Central memory CD4-positive, alpha-beta T cell (primary cell): ENCODE data around the gene ACTN3.
A peak's percentile ranks its signal among the peaks of the same experiment; 100 is the strongest.
"Not testable (repeated sequence)": the region's sequence is repeated elsewhere in the genome, so short reads cannot be mapped to it uniquely, and the experiment has no call there.

Experiments used
- DNase-seq: peaks from one replicate; pipeline ENCODE4 v3.0.0; 2022

Gene ACTN3

DNA sequence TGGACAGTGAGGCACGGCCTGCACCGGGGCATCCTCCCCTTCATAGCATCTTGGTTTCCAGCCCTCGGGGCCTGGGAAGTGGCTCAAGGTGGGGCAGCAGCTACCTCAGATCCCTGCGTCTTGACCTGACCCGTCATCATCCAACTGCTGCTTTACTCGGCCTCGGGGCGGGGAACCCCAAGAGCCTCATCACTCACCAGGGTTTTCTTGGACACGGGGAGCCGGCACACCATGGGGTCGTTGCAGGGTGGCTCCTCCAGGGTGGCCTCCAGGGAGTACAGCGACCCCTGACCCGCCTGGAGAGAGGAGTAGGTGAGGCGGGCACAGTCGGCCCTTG lies 21.1 kb downstream of the ACTN3 start:
- no peak for DNase-seq

GRCh38 chr11:66568124-66568916 lies 21.6 kb downstream of the ACTN3 start, which contains the start of gene CTSF:
TSS of gene CTSF (minus strand) at chr11:66568606. CDS start at chr11:66568486, 120 bp downstream.
- peak; percentile 56 for DNase-seq

DNA sequence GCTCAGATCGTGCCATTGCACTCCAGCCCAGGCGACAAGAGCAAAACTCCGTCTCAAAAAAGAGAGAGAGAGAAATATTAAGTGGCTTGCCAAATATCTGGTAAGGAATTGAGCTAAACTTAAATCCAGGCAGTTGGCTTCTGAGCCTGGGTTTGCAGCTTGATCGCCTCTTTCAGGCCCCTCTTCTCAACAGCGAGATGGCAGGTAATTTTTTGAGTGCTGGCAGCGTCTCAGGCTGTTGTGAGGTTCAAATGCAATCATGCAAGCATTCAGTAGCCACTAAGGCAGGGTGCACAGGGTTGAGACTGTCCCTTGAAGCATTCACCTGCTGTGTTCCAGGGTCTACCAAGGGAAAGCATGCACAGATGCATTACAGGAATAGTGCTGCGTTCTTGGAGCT lies 22.4 kb downstream of the ACTN3 start:
- no peak for DNase-seq

- DNase-seq = no peak
Measured at GRCh38 chr11:66570079-66570849, 23.6 kb downstream of the ACTN3 start.

- DNase-seq = no peak
Measured at GRCh38 chr11:66570850-66571180, 24.1 kb downstream of the ACTN3 start.

DNA sequence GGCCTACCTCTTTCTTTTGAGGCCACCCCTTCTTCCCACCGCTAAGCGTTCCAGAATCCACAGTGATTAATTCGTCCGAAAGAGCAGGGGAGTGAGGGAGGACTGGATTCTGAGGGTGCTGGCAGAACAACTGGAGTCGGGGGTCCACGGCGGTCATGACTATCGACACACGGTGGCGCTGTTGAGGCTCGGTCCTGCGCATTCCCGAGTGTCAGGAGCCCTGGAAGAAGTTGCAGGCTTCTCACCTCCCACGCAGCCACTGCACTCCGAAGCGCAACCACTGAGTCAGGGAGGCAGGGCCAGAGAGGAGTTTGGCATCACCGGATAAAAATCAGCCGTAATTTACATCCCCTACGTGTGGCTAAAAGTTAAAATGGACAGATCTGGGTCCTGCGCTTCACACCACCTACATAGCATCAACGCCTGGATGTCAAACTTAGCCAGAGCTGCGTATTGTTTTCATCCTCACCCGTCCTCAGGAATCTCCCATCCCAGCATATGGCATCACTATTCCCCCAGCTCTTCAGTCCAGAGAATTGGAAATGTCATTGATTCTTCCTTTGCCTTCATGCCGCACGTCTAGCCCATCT lies 32.4 kb downstream of the ACTN3 start:
- peak; percentile 64 for DNase-seq

DNA sequence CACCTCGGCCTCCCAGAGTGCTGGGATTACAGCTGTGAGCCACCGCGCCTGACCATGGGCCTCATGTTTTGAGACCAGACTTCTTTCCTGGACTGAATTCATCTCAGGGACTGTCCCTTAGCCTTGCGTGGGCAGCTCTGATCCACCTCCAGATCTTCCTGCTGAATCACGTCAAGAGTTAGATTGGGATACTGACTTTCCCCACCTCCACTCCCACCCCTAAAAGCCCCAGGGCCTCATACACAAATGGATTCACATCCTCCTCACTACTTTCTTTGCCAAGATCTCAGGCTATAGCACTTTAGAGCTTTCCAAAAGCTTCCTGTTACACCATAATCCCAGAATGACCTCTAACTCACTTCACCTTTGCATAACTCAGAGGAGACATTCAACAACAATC lies 34.1 kb downstream of the ACTN3 start:
- DNase-seq = no peak

GRCh38 chr11:66581261-66581660 lies 34.6 kb downstream of the ACTN3 start:
- no peak for DNase-seq

DNA sequence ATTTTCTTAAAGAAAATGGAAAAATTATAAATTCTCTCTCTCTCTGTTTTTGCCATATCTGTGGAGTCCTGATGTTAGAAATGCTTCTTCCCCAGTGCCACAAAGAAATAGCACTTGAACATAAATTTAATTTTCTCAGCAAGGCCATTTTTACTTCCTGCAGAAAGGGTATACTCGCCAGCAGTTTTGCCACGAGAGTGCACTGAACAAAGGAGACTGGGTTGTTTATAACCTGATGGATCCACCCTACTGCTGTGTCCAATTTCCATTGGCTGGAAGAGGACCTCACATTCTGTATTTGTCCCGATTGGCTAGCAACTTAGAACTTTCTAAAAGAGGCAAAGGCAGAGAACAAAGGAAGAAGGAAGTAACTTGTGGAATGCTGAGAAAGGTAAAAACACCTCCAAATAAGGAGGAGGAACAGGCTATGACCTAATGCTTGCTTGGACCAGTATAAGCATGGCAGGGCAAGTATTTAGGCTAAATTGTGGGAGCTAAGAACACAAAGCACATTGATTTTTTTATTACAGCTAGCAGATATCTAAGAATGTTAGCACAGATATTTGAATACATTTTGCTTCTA lies 36.0 kb downstream of the ACTN3 start:
- not testable (repeated sequence) for DNase-seq

DNA sequence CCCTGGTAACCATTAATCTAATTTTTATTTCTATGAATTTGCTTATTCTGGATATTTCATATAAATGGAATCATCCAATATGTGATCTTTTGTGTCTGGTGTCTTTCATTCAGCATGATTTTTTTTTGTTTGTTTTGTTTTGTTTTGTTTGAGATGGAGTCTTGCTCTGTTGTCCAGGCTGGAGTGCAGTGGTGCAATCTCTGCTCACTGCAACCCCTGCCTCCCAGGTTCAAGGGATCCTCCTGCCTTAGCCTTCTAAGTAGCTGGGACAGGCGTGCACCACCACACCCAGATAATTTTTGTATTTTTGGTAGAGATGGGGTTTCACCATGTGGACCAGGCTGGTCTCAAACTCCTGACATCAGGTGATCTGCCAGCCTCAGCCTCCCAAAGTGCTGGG lies 38.7 kb downstream of the ACTN3 start:
- not testable (repeated sequence) for DNase-seq

DNA sequence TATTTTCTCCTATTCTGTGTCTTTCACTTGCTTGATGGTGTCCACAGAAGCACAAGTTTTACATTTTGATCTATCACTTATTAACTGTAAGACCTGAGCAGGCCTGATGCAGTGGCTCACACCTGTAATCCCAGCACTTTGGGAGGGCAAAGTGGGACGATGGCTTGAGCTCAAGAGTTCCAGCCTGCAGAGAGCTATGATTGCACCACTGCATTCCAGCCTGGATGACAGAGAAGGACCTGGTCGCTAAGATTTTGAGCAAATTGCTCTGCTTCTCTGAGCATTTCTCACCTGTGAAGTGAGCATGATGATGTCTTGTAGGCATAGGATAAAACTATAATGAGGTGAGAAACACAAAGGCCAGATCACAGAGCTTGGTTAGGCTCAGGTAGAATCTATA lies 39.4 kb downstream of the ACTN3 start:
- DNase-seq = no peak

DNA sequence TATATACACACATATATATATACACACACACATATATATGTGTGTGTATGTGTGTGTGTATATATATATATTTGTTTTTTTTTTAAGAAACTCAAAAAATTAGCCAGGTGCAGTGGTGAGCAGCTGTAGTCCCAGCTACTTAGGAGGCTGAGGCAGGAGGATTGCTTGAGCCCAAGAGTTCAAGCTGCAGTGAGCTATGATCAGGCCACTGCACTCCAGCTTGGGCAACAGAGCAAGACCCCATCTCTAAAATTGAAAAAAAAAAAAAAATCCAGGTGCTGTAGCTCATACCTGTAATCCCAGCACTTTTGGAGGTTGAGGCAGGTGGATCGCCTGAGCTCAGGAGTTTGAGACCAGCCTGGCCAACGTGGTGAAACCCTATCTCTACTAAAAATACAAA lies 42.6 kb downstream of the ACTN3 start:
- not testable (repeated sequence) for DNase-seq

DNA sequence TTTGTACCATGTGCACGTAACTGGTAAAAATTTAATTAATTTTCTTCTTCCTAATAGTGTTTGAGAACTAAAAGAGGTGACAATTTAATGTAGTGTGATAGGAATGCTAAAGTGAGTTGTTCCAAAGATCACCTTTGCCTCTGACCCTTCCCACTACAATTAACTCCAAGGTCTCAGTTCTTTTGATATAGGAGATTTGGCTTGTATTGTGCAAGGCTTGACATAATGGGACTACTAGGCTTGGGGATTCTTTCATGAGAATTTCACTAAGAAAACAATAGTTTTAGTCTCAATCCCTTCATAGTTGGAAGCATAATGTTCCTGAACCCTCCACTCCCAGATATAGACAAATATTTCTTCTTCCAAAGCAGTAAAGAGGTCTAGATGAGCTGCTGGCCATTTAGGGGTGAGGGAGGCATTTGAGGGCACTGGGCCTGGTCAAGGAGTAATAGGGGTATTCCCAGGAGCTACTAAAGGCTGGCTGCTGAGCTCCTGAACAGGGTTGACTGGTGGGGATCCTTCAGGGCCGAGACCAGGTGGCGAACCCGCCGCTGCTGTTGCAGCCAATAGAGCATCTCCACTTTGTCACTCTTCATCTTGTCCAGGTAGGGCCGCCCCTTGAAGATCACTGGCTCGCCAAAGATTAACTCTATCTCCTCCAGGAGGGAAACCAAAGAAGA lies 43.4 kb downstream of the ACTN3 start:
- no peak for DNase-seq

DNA sequence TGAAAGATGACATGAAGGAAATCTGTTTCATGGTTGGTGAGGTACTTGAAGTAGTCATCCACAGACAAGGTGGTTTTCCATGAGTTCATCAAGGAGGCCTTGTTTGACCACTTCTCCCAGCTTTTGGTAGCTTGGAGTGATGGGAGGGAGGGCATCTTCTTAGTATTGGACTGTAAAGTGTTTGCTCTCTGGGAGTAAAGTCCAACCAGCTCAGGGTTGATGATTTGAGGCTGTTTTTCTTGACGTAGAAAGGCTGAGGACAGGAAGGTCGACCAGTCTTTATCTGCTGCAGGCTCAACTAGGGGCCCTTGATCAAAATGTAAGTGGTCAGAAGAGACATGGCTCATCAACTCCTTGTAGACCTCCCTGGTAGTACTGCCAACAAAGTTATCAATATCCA lies 44.5 kb downstream of the ACTN3 start:
- DNase-seq = no peak

DNA sequence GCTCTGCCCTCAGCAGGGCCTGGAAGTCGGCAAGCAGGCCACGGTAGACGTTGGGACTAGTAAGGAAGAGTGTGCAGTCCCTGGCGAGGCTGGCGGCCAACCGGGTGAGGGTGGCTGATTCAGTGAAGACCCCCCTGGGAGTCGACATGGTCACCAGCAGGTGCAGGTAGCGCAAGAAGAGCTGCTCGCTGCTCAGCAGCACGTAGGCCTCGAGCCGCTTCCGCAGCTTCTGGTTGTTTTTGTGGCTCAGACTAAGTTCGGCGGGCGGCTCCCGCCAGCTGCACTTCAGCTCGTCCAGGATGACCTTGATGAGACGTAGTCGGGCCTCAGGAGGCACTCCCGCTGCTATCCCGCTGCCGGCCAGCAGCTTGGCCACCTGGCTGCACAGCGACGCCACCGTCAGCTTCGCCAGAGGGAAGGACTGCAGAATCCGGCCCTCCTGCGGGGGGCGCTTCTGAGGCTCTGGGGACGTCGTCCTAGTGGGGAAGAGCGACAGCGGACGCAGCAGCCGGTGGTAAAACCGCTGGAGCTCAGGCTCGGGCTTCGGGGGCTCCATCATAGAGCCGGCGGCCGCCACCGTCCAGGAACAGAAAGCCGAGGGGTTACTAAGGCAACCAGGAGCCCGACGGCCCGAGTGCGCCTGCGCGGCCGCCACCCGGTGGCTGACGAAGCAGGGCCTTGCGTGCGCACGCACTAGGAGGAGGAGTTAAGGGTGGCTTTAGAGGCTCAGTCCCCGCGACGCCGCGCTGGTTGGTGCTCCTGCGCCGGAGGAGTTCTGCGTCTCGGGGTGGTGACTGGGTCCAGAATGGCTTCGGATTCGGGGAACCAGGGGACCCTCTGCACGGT lies 46.0 kb downstream of the ACTN3 start, which contains the start of the genes CCDC87 and CCS:
Gene CCDC87, minus strand, starts transcription at position 607 of the 846 bp plus-strand sequence. Its CDS starts 48 bp downstream, at position 559.
Gene CCS, plus strand, starts transcription at position 729 of the 846 bp plus-strand sequence. Its CDS starts 77 bp downstream, at position 806.
- peak; percentile 95 for DNase-seq

DNA sequence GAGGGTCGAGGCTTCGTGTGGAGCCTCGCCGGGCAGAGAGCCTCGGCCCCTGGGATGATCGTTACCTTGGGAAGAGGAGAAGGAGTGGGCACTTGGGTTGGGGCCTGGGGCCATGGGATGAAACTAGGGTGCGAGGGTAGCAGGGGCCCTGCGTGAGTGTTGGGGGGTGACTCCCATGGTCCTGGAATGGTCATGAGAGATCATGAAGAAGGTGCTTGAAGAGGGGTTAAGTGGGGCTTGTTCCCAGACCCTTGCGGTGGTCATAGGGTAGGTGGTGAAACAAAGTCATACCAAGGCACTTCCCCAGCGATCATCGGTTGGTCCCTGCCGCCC lies 46.6 kb downstream of the ACTN3 start:
- no peak for DNase-seq

DNA sequence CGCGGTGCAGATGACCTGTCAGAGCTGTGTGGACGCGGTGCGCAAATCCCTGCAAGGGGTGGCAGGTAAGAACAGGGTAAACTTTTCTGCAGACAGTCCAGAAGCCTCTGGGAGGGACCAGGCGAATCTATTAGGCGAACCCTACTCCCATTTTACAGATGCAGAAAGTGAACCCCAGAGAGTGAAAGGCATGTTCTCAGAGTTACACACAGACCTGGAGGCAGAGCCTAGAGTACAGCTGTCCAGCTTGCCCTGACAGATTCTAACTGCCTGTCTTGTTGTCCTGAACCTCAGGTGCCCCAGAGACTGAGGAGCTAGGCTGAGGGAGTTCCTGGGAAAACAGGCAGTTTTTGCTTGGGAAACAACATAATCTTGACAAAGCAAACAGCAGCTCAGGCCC lies 46.9 kb downstream of the ACTN3 start:
- DNase-seq = no peak

GRCh38 chr11:66595245-66595904 lies 48.7 kb downstream of the ACTN3 start:
- no peak for DNase-seq

- no peak for DNase-seq
Measured at GRCh38 chr11:66598993-66599392, 52.3 kb downstream of the ACTN3 start.

- no peak for DNase-seq
Measured at GRCh38 chr11:66600219-66600618, 53.5 kb downstream of the ACTN3 start.

DNA sequence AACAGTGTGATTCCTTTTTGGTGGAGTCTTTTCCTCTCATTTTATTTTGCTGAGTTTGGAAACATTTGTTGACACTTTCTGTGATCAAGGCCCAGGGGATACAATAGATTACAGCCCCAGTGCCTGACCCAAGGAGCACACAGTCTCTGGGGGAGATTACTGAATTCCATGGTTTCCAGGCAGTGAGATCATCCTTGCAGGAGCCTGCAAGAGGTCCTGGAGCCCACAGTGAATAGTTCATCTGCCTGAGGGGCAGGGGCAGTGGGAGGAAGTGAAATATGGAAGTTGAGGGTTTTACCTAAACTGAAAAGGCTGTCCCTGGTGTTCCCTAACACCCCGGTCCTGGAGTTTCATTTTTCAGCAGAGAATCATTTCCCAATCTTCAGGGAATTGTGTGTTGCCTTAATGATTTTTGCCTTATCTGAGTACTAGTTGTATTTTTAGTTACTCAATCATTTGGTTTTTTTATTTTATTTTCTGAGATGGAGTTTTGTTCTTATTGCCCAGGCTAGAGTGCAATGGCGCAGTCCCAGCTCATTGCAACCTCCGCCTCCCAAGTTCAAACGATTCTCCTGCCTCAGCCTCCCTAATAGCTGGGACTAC lies 54.0 kb downstream of the ACTN3 start:
- no peak for DNase-seq
